H9 (cell line): ENCODE measurements around the gene BPIFB6. TPM values are rescaled to one million over a fixed set of nuclear protein-coding genes. Genes with fewer than 3 reads are reported as not detected.

Source experiments
- DNase-seq: peaks from one replicate; pipeline ENCODE4 v3.0.0-alpha.2; 2017
- H2AFZ ChIP-seq: one replicate; pipeline ENCODE4 v1.6.1; 2013; ENCODE audit warnings: mild to moderate bottlenecking, low read length, control low read depth, moderate library complexity
- H2AK5ac ChIP-seq: 2 replicates; pipeline ENCODE4 v1.6.1; 2013; ENCODE audit warnings: low read length, control low read depth, mixed read lengths; ENCODE audit not compliant: insufficient read length
- H2BK120ac ChIP-seq: one replicate; pipeline ENCODE4 v1.6.1; 2013; ENCODE audit warnings: low read depth, mild to moderate bottlenecking, low read length, control low read depth, inconsistent platforms; ENCODE audit not compliant: poor library complexity, severe bottlenecking
- H2BK12ac ChIP-seq: 2 replicates; pipeline ENCODE4 v1.6.1; 2013; ENCODE audit warnings: low read length, control low read depth, mixed read lengths, low read depth; ENCODE audit not compliant: insufficient read length
- H2BK15ac ChIP-seq: 2 replicates; pipeline ENCODE4 v1.6.1; 2013; ENCODE audit warnings: low read depth, low read length, control low read depth
- H2BK20ac ChIP-seq: one replicate; pipeline ENCODE4 v1.6.1; 2013; ENCODE audit warnings: low read depth, mild to moderate bottlenecking, low read length, control low read depth, inconsistent platforms; ENCODE audit not compliant: poor library complexity, severe bottlenecking
- H2BK5ac ChIP-seq: 2 replicates; pipeline ENCODE4 v1.6.1; 2013; ENCODE audit warnings: low read length, control low read depth, mixed read lengths; ENCODE audit not compliant: insufficient read length
- H3K14ac ChIP-seq: 2 replicates; pipeline ENCODE4 v1.6.1; 2013; ENCODE audit warnings: low read length, control low read depth; ENCODE audit not compliant: insufficient read depth
- H3K18ac ChIP-seq: 2 replicates; pipeline ENCODE4 v1.6.1; 2013; ENCODE audit warnings: low read depth, mild to moderate bottlenecking, mixed read lengths, low read length, control low read depth; ENCODE audit not compliant: insufficient read length
- H3K23ac ChIP-seq: 2 replicates; pipeline ENCODE4 v1.6.1; 2013; ENCODE audit warnings: low read length, control low read depth, mixed read lengths, low read depth; ENCODE audit not compliant: insufficient read length
- H3K23me2 ChIP-seq: 2 replicates; pipeline ENCODE4 v1.6.1; 2013; ENCODE audit warnings: low read depth, mild to moderate bottlenecking, mixed read lengths, low read length, control low read depth; ENCODE audit not compliant: insufficient read length, poor library complexity, severe bottlenecking
- H3K27ac ChIP-seq: 2 replicates; pipeline ENCODE4 v1.5.1; 2013; ENCODE audit warnings: low read length, control low read depth, mixed read lengths, low read depth; ENCODE audit not compliant: insufficient read length
- H3K27me3 ChIP-seq: 2 replicates; pipeline ENCODE4 v1.6.1; 2013; ENCODE audit warnings: low read length, control low read depth, inconsistent platforms; ENCODE audit not compliant: insufficient read depth
- H3K4ac ChIP-seq: 2 replicates; pipeline ENCODE4 v1.6.1; 2013; ENCODE audit warnings: low read depth, mild to moderate bottlenecking, control low read depth, inconsistent platforms, low read length, moderate library complexity
- H3K4me1 ChIP-seq: 2 replicates; pipeline ENCODE4 v1.6.1; 2013; ENCODE audit warnings: low read length, control low read depth, inconsistent platforms; ENCODE audit not compliant: insufficient read depth
- H3K4me2 ChIP-seq: 2 replicates; pipeline ENCODE4 v1.6.1; 2013; ENCODE audit warnings: low read length, control low read depth, mixed read lengths; ENCODE audit not compliant: insufficient read length, insufficient read depth
- H3K56ac ChIP-seq: 2 replicates; pipeline ENCODE4 v1.6.1; 2013; ENCODE audit warnings: low read depth, mild to moderate bottlenecking, mixed read lengths, low read length, control low read depth; ENCODE audit not compliant: insufficient read length
- H3K79me1 ChIP-seq: 2 replicates; pipeline ENCODE4 v1.6.1; 2013; ENCODE audit warnings: low read depth, mild to moderate bottlenecking, moderate library complexity, low read length, control low read depth, inconsistent platforms; ENCODE audit not compliant: insufficient read depth, poor library complexity, severe bottlenecking
- H3K79me2 ChIP-seq: 2 replicates; pipeline ENCODE4 v1.6.1; 2013; ENCODE audit warnings: low read length, control low read depth, inconsistent platforms; ENCODE audit not compliant: insufficient read depth
- H3K9ac ChIP-seq: 2 replicates; pipeline ENCODE4 v1.6.1; 2013; ENCODE audit warnings: low read length, control low read depth, mixed read lengths; ENCODE audit not compliant: insufficient read length; ENCODE audit errors: extremely low read depth
- H3K9me3 ChIP-seq: one replicate; pipeline ENCODE4 v1.6.1; 2013; ENCODE audit warnings: low read depth, low read length, inconsistent platforms; ENCODE audit not compliant: control insufficient read depth
- H3T11ph ChIP-seq: one replicate; pipeline ENCODE4 v1.6.1; 2013; ENCODE audit warnings: mild to moderate bottlenecking, low read length, control low read depth, inconsistent platforms
- H4K20me1 ChIP-seq: one replicate; pipeline ENCODE4 v1.6.1; 2013; ENCODE audit not compliant: control insufficient read depth, insufficient read length, insufficient read depth
- H4K5ac ChIP-seq: 2 replicates; pipeline ENCODE4 v1.6.1; 2013; ENCODE audit warnings: low read depth, mild to moderate bottlenecking, mixed read lengths, low read length, control low read depth; ENCODE audit not compliant: insufficient read length
- H4K8ac ChIP-seq: replicated peaks from 2 replicates; pipeline ENCODE4 v1.6.1; 2013; ENCODE audit warnings: low read length, control low read depth, mixed read lengths, low read depth; ENCODE audit not compliant: insufficient read length
- H4K91ac ChIP-seq: 2 replicates; pipeline ENCODE4 v1.6.1; 2013; ENCODE audit warnings: low read depth, mild to moderate bottlenecking, moderate library complexity, mixed read lengths, low read length, control low read depth; ENCODE audit not compliant: insufficient read length
- H3K27ac Mint-ChIP-seq, 3 experiments: 2 replicates in 2 of 3; 3 replicates in 1 of 3; pipeline ENCODE4 v1.8.0; 2020 to 2021; ENCODE audit warnings: mixed read lengths in 3 of 3, mild to moderate bottlenecking in 1 of 3, moderate library complexity in 1 of 3
- H3K27me3 Mint-ChIP-seq: 2 replicates; pipeline ENCODE4 v1.8.0; 2021; ENCODE audit warnings: low read depth, mild to moderate bottlenecking, moderate library complexity, mixed read lengths
- H3K36me3 Mint-ChIP-seq, 3 experiments: 2 replicates in 2 of 3; 3 replicates in 1 of 3; pipeline ENCODE4 v1.8.0; 2020 to 2021; ENCODE audit warnings: low read depth in 3 of 3, mixed read lengths in 3 of 3; ENCODE audit not compliant: insufficient read depth in 1 of 3
- H3K4me1 Mint-ChIP-seq, 2 experiments: 2 replicates each; pipeline ENCODE4 v1.8.0; 2020; ENCODE audit warnings: mixed read lengths in 2 of 2
- H3K4me3 Mint-ChIP-seq, 2 experiments: 2 replicates in 1 of 2; 3 replicates in 1 of 2; pipeline ENCODE4 v1.8.0; 2020 to 2021; ENCODE audit warnings: mild to moderate bottlenecking in 2 of 2, mixed read lengths in 2 of 2, moderate library complexity in 1 of 2
- H3K9me3 Mint-ChIP-seq, 2 experiments: 2 replicates in 1 of 2; 3 replicates in 1 of 2; pipeline ENCODE4 v1.8.0; 2020; ENCODE audit warnings: mild to moderate bottlenecking in 2 of 2, mixed read lengths in 2 of 2, moderate library complexity in 1 of 2
- CTCF ChIP-seq: fragments of 200-600 bp; sonication (generic); conservative IDR thresholded peaks from 3 replicates; pipeline ENCODE4 v1.8.0; 2021; ENCODE audit warnings: antibody characterized with exemption, mild to moderate bottlenecking
- WGBS: extraction: QIAGEN DNeasy Blood & Tissue Kit; methylation state at CpG from one replicate; pipeline ENCODE4 v1.1.7; 2013; ENCODE audit warnings: missing lambda C conversion rate, low lambda C conversion rate, mixed read lengths; ENCODE audit not compliant: insufficient read length; ENCODE audit errors: extremely low coverage; 5-methylcytosine and 5-hydroxymethylcytosine counted together
- total RNA-seq: library from RNA; stranded (reverse); gene quantifications from 2 replicates; pipeline ENCODE4 v1.2.1, GENCODE V29; 2021

The BPIFB6 gene
- total RNA-seq, 1 experiment from 2014 or later: not detected

GRCh38 chr20:33051333-33051732 is 19.9 kb downstream of the BPIFB6 start:
- Mint-ChIP-seq H3K4me3 (no peak overlapping the region), H3K36me3 (0 out of 7 replicates have a peak, but pooled peaks cover 0 to under 1% (median 0%) of the 10 kb centered on the region in 3 experiments), H3K27me3 (peaks cover 2% of the 10 kb centered on the region; the same call in 1 of the 2 replicates), H3K27ac (no peak overlapping the region), H3K9me3 (peaks cover 4% of the 10 kb centered on the region in 2 experiments; a peak in 4 of 5 replicates), H3K4me1 (peaks cover 8% of the 10 kb centered on the region in 2 experiments)
- Histone ChIP-seq H2BK20ac (no peak overlapping the region), H2BK12ac (no peak overlapping the region), H4K5ac (no peak overlapping the region), H3K4me1 (no peaks in the 10 kb centered on the region), H3K56ac (no peak overlapping the region), H4K8ac (no peak overlapping the region), H4K20me1 (no peaks in the 10 kb centered on the region), H3K18ac (no peak overlapping the region), H3K4me2 (no peak overlapping the region), H3K23ac (no peak overlapping the region), H3K27ac (no peak overlapping the region), H3K4ac (no peak overlapping the region), H3K27me3 (no peaks in the 10 kb centered on the region), H2AFZ (no peak overlapping the region), H3K9me3 (no peaks in the 10 kb centered on the region), H3T11ph (no peak overlapping the region), H3K79me1 (no peaks in the 10 kb centered on the region), H2BK5ac (no peak overlapping the region), H2BK15ac (no peak overlapping the region), H2AK5ac (no peak overlapping the region), H3K79me2 (no peaks in the 10 kb centered on the region), H4K91ac (no peak overlapping the region), H2BK120ac (no peak overlapping the region), H3K23me2 (no peaks in the 10 kb centered on the region), H3K9ac (no peak overlapping the region), H3K14ac (no peak overlapping the region)
- no peak for TF ChIP-seq CTCF
- DNase-seq: no peak
- no CpG with 5 or more reads among the region's 4 CpGs for WGBS
